Motor neuron (in vitro differentiated cells): Measurements from ENCODE around the gene CLEC16A. TPM values are rescaled to one million over a fixed set of nuclear protein-coding genes. Genes with fewer than 3 reads are reported as not detected.

Experiments used
- ATAC-seq, 8 experiments: fragments of 200-7000 bp; cut with Tn5 transposase; replicated peaks in 6 of 8; 2 replicates each; pipeline ENCODE4 v1.8.0; 2021; ENCODE audit warnings: mild to moderate bottlenecking in 8 of 8, moderate library complexity in 8 of 8
- H3K27ac ChIP-seq, 2 donors: fragments of 250-450 bp; sonication (Bioruptor Pico); 2 replicates each; pipeline ENCODE4 v1.9.0; 2021; ENCODE audit warnings: antibody characterized with exemption in 2 of 2, mild to moderate bottlenecking in 2 of 2, moderate library complexity in 1 of 2
- H3K4me1 ChIP-seq, 2 donors: fragments of 250-450 bp; sonication (Bioruptor Pico); replicated peaks in 1 of 2; 2 replicates each; pipeline ENCODE4 v1.6.1; 2021; ENCODE audit warnings: antibody characterized with exemption in 2 of 2, mild to moderate bottlenecking in 2 of 2, moderate library complexity in 1 of 2
- H3K4me3 ChIP-seq, 5 donors: fragments of 250-450 bp; sonication (Bioruptor Pico); 2 replicates each; pipeline ENCODE4 v1.9.0; 2021; ENCODE audit warnings: antibody characterized with exemption in 5 of 5, mild to moderate bottlenecking in 5 of 5, moderate library complexity in 4 of 5
- WGBS, 10 experiments: fragments of 450-650 bp; shearing (Covaris generic); methylation state at CpG; one replicate each; pipeline ENCODE4 v1.0.0; 2022; 5-methylcytosine and 5-hydroxymethylcytosine counted together
- in situ Hi-C, 9 experiments: fragments of 400-800 bp; cut with MboI; loops; one replicate each; pipeline ENCODE4 v1.15.0; 2021; ENCODE audit warnings: low sequenced_read_pairs in 9 of 9, low pct_unique_long_range_greater_than_20kb in 2 of 9; ENCODE audit not compliant: unreplicated experiment in 9 of 9
- total RNA-seq, 8 experiments: library from RNA; unstranded; fragments of 300-600 nt; gene quantifications; 2 replicates each; pipeline versions ENCODE4 v1.2.3 to v1.2.4, GENCODE V29; 2022

Gene CLEC16A
- total RNA-seq, 8 experiments from 2014 or later, result 13.4 to 75.0 (median 17.2) TPM

- Histone ChIP-seq H3K4me3 (no peak overlapping the region), H3K27ac (no peak overlapping the region), H3K4me1 (peaks cover 7 to 8% of the 10 kb centered on the region in 2 donors)
- in situ Hi-C loops, result no loop called here
- no peak for ATAC-seq
- WGBS, 10 experiments, result 57 to 100% (median 87%) methylated on average over 1 to 2 of the region's 3 CpGs; no CpG with 5 or more reads in 2 of the 10 experiments
These were observed 263.3 kb downstream of the CLEC16A start for GRCh38 chr16:11207646-11208045.

GRCh38 chr16:11208916-11209665, 264.7 kb downstream of the CLEC16A start:
- Histone ChIP-seq H3K4me3 (no peak overlapping the region), H3K27ac (no peak overlapping the region), H3K4me1 (peaks cover 7 to 8% of the 10 kb centered on the region in 2 donors)
- WGBS, 10 experiments, result 43 to 96% (median 79%) methylated on average over 2 to 6 of the region's 9 CpGs; no CpG with 5 or more reads in 1 of the 10 experiments
- peak in 3 of 8 experiments; percentile 27 to 68 (median 47) for ATAC-seq
- in situ Hi-C loops, result no loop called here

DNA sequence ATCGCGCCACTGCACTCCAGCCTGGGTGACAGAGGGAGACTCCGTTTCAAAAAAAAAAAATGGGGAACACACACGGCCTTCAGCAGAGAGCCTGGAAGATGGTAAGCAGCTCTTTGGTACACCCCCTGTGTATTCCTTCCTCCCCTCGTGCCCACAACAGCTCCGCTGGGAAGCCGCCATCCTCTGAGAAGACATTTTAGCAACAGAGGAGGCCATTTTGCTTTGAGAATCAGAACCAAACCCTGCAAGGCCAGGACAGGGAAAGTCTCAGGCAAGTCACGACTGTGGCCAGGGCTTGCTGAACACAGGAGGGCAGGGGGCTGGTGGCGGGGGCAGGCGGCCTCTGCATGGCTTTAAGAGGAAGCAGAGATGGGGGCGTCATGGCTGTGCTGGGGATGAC, 265.9 kb downstream of the CLEC16A start:
- WGBS, 10 experiments, result 70 to 100% (median 95%) methylated on average over 1 to 4 of the region's 11 CpGs; no CpG with 5 or more reads in 6 of the 10 experiments
- no peak overlapping the region for H3K4me3 ChIP-seq
- in situ Hi-C loops, result no loop called here
- H3K4me1 ChIP-seq, result peaks cover 7 to 8% of the 10 kb centered on the region in 2 donors
- H3K27ac ChIP-seq, result no peak overlapping the region
- no peak for ATAC-seq

DNA sequence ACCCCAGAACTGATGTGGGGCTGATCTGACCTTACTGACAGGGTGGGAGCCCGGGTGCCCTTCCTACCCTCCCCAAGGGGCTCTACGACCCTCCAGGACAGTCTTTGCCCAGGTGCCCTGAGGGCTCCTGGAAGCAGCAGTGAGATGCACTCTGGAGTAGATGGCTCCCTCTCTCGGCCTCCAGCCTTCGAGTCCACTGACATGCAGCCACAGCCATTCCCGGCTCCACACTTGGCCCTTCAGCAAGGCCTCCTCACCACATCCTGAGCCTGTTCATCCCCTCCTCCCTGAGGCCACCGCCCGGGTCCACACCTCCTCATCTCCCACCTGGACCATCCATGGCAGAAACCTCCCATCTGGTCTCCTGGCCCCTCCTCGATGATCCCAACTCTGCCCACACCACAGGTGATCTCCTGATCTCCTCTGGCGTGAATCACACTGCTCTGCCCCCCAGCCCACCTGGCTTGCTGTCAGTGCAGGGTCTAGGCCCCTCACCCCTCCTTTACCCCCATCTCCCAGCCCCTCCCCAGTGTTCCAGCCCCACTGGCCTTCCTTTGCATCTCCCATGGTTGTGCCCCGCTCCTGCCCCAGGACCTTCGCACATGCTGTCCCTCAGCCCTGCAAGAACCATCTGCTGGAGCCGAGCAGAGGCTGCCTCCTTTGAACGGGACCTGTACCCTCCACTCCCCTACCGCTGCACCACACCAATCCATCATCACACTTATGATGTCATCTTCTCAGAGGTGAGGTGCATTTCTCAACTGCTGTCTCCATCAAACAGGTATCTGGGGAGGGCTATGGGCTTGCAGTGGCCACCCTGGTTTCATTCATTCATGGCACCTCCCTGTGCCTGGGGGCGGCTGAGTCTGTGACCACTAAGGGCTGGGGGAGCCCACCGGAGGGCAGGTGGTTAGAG, 267.0 kb downstream of the CLEC16A start:
- H3K27ac ChIP-seq, result no peak overlapping the region
- H3K4me1 ChIP-seq, result peaks cover 0 to under 1% of the 10 kb centered on the region in 2 donors
- in situ Hi-C loops, result no loop called here
- 17 to 88% (median 55%) methylated on average over 1 to 4 of the region's 16 CpGs; no CpG with 5 or more reads in 4 of the 10 experiments for WGBS, 10 experiments
- H3K4me3 ChIP-seq, result no peak overlapping the region
- ATAC-seq, result no peak

- WGBS, 10 experiments, result 40 to 100% (median 86%) methylated on average over 1 to 8 of the region's 16 CpGs; no CpG with 5 or more reads in 3 of the 10 experiments
- in situ Hi-C loops, result no loop called here
- peak in 1 of 8 experiments; percentile 8 for ATAC-seq
- no peak overlapping the region for H3K27ac ChIP-seq
- no peak overlapping the region for H3K4me3 ChIP-seq
- no peaks in the 10 kb centered on the region for H3K4me1 ChIP-seq
These were observed 267.8 kb downstream of the CLEC16A start for GRCh38 chr16:11211977-11212797.

- in situ Hi-C loops, result no loop called here
- Histone ChIP-seq H3K4me3 (no peak overlapping the region), H3K27ac (no peak overlapping the region), H3K4me1 (no peaks in the 10 kb centered on the region)
- ATAC-seq, result peak in 3 of 8 experiments; percentile 17 to 61 (median 58)
- WGBS, 10 experiments, result 80 to 94% (median 88%) methylated on average over 2 to 6 of the region's 16 CpGs; no CpG with 5 or more reads in 7 of the 10 experiments
These were observed 268.4 kb downstream of the CLEC16A start for GRCh38 chr16:11212798-11213196.

DNA sequence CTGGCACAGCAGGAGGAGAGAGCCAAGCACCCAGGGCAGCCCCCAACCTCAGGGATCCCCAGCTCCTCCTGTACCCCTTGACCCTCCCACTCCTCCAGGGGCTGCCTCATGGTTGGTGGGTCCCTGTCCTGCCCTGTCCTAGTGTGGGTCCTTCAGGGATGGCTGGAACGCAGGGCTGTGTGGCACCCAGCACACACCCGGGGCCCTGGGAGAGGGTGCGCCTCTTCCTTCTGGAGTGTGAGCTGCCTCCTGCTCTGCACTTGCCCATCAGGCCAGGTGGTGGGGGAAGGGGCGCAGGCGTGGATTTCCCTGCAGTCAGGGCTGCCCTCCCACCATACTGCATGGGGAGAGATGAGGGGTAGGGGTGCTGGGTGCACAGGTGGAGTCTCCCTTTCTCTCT, 269.0 kb downstream of the CLEC16A start:
- ATAC-seq, result peak in 1 of 8 experiments; percentile 20
- Histone ChIP-seq H3K4me3 (no peak overlapping the region), H3K4me1 (no peaks in the 10 kb centered on the region), H3K27ac (no peak overlapping the region)
- in situ Hi-C loops, result no loop called here
- WGBS, 10 experiments, result no CpG with 5 or more reads among the region's 5 CpGs

DNA sequence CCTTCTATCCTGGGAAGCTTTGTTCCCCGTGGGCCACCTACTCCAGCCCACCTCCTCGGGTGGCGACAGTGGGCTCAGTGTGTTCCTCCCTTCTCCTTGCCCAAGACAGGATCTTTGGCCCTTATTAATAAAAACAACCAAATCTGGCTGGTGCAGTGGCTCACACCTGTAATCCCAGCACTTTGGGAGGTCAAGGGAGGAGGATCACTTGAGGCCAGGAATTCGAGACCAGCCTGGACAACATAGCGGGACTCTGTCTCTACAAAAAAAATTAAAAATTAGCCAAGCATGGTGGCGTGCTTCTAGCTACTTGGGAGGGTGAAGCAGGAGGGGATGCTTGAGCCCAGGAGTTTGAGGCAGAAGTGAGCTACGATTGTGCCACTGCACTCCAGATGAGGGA, 269.4 kb downstream of the CLEC16A start:
- H3K4me1 ChIP-seq, result no peaks in the 10 kb centered on the region
- H3K4me3 ChIP-seq, result no peak overlapping the region
- no peak overlapping the region for H3K27ac ChIP-seq
- WGBS, 10 experiments, result 0 to 100% (median 82%) methylated on average over 1 to 5 of the region's 7 CpGs; no CpG with 5 or more reads in 4 of the 10 experiments
- no peak for ATAC-seq
- in situ Hi-C loops, result no loop called here

- no peak for ATAC-seq
- no peak overlapping the region for H3K4me3 ChIP-seq
- H3K27ac ChIP-seq, result no peak overlapping the region
- H3K4me1 ChIP-seq, result no peaks in the 10 kb centered on the region
- 33 to 100% (median 84%) methylated on average over 1 to 3 of the region's 3 CpGs; no CpG with 5 or more reads in 1 of the 10 experiments for WGBS, 10 experiments
- in situ Hi-C loops, result no loop called here
These were observed 271.7 kb downstream of the CLEC16A start for GRCh38 chr16:11215935-11216556.

DNA sequence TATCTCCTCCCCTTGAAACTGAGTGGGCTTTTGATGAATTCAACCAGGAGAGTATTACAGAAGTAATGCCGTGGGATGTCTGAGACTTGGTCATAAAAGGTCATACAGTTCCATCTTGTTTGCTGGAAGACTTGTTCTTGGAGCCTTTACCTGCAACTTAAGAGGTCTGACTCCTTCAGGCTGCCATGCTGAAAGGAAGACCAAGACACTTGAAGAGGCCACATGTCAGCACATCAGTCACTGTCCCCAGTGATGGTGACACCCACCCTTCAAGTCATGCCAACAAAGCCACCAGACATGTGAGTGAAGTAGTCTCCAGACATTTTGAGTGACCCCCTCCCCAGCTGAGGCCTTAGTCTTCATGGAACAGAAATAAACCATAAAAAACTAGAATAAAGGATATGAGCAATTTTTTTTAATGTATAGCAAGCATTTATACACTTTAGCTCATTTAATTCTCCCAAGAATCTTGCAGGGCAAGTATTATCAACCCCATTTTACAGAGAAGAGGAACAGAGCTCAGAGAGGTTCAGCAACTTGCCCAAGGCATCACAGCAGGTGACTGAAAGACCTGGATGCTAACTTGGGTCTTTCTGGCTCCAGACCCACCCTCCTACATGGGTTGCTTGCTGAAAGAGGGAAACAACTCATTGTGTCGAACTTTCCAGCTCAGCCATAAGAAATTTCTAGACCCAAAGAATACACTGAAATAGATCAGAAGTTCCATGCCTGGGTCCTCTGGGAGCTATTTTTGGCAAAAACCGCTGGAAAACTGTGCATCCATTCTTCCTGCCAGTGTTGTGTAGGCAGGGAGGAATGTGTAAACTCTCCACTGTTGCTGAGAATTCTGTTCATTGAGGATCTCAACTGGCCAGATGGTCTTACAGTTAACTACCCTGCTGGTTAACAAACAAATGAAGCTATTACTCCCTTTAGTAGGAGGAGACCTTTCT, 273.6 kb downstream of the CLEC16A start:
- ATAC-seq, result no peak
- 6 to 87% (median 68%) methylated on average over 1 to 3 of the region's 3 CpGs; no CpG with 5 or more reads in 1 of the 10 experiments for WGBS, 10 experiments
- in situ Hi-C loops, result no loop called here
- H3K27ac ChIP-seq, result no peak overlapping the region
- no peak overlapping the region for H3K4me3 ChIP-seq
- no peaks in the 10 kb centered on the region for H3K4me1 ChIP-seq

- H3K4me3 ChIP-seq, result no peak overlapping the region
- 60 to 100% (median 86%) methylated on average over 1 of the region's 1 CpG; no CpG with 5 or more reads in 3 of the 10 experiments for WGBS, 10 experiments
- in situ Hi-C loops, result no loop called here
- no peaks in the 10 kb centered on the region for H3K4me1 ChIP-seq
- no peak overlapping the region for H3K27ac ChIP-seq
- no peak for ATAC-seq
These were observed 274.2 kb downstream of the CLEC16A start for GRCh38 chr16:11218604-11218962.
